GM21526 (cell line): ENCODE measurements around the gene SEPTIN14.
"Not testable (repeated sequence)": the region's sequence is repeated elsewhere in the genome, so short reads cannot be mapped to it uniquely, and the experiment has no call there.

Source experiments
- ATAC-seq: cut with Tn5 transposase; IDR thresholded peaks from one replicate; pipeline ENCODE4 v1.9.1; 2021; ENCODE audit warnings: moderate library complexity; ENCODE audit not compliant: unreplicated experiment, low FRiP score

SEPTIN14 gene

DNA sequence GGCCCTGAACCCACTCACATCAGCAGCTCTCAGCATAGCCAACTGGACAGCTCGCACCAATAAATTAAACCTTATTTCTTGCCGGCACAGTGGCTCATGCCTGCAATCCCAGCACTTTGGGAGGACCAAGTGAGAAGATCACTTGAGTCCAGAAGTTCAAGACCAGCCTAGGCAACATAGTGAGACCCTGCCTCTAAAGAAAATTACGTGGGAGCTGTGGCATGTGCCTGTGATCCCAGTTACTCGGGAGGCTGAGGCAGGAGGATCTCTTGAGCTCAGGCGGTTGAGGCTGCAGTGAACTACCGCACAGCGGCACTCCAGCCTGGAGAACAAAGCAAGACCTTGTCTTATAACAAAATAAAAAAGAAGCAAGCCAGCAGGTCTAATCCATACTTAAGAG is 75.7 kb downstream of the SEPTIN14 start:
- ATAC-seq, result no peak

DNA sequence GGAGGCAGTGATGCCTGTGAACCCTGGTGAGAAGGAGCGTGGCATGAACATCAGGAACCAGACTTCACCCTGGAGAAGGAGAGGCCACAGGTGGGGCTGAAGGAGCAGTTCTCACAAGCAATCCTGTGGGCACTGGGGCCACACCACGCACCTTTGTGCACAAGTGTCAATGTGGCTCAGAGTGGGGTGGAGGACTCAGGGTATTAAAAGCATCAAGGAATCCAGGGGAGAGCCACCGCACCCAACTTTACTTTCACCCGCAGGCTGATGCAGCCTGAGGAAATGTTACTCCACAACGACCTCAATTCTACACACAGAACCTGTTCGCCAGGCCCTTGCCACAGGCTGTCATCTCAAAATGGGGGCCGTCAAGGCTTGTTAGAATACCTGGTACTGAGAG is 77.1 kb downstream of the SEPTIN14 start:
- not testable (repeated sequence) for ATAC-seq

- no peak for ATAC-seq
Measured at GRCh38 chr7:55784151-55784550, 78.4 kb downstream of the SEPTIN14 start.

GRCh38 chr7:55778631-55779030 is 83.9 kb downstream of the SEPTIN14 start:
- ATAC-seq, result no peak

- ATAC-seq, result no peak
Measured at GRCh38 chr7:55776196-55776595, 86.4 kb downstream of the SEPTIN14 start.

DNA sequence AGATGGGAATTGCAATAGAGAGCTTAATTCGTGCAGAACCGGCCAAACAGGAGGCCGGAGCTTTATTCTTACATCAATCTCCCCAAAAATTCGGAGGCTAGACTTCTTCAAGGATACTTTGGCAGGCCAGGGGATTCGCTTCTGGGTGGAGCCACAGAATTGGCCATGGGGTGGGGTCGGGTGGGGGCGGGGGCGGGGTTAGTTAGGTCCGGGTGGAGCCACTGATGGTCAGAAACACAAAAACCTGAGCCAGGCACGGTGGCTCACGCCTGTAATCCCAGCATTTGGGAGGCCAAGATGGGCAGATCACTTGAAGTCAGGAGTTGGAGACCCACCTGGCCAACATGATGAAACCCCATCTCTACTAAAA is 87.5 kb downstream of the SEPTIN14 start:
- no peak for ATAC-seq

- ATAC-seq, result no peak
Measured at GRCh38 chr7:55774327-55775050, 88.1 kb downstream of the SEPTIN14 start.

- ATAC-seq, result no peak
Measured at GRCh38 chr7:55770778-55771177, 91.8 kb downstream of the SEPTIN14 start.

DNA sequence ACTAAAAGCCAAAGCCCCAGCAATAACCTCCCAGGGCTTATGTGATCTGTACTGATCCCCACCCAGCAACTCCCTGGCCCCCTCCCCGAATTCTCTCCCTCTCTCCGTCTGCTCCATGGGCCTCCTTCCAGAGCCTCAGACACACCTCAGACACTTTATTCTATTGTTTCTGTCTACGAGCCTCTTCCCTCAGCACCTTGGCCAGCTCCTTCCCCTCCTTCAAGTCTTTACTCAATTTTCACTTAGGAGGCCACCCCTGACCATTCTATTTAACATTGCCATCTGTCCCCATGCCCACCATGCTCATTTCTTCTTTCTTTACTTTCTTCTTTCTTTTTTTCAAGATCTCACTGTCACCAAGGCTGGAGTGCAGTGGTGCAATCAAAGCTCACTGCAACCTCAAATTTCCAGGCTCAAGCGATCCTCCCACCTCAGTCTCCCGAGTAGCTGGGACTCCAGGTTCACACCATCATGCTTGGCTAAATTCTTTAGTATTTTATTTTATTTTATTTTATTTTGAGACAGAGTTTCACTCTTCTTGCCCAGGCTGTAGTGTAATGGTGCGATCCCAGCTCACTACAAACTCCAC is 109.2 kb downstream of the SEPTIN14 start:
- not testable (repeated sequence) for ATAC-seq

DNA sequence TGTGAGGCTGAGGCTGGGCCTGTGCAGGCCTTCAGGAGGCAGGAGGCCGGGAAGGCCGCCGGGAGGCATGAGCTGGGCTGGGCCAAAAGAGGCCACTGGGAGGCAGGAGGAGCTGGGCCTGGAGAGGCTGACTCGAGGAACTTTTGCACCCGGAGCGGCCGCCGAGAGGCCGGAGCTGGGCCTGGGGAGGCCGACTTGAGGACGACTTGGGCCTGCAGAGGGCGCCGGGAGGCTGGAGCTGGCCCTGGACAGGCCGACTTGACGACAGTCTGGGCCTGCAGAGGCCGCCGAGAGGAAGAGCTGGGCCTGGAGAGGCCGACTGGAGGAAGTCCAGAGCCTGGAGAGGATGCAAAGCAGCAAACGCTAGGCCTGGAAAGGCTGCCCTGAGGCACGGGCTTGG is 117.8 kb downstream of the SEPTIN14 start:
- not testable (repeated sequence) for ATAC-seq
